WTC11 (cell line): ENCODE results near the gene CCR6. TPM values are rescaled to one million over a fixed set of nuclear protein-coding genes. Genes with fewer than 3 reads are reported as not detected.
"Not testable (repeated sequence)": the region's sequence is repeated elsewhere in the genome, so short reads cannot be mapped to it uniquely, and the experiment has no call there.

Source experiments
- ATAC-seq: fragments of 200-7000 bp; cut with Tn5 transposase; 2 replicates; pipeline ENCODE4 v1.10.0; 2021; ENCODE audit warnings: mild to moderate bottlenecking, moderate library complexity
- CTCF ChIA-PET: fragments of 300-600 bp; sonication (Branson Sonifier 250); formaldehyde crosslinking; loops from one replicate; lab custom pipeline; 2021; ENCODE audit warnings: antibody characterized with exemption; lab: Charles Lee
- POLR2A ChIA-PET: fragments of 350-600 bp; sonication (Branson Sonifier 250); formaldehyde crosslinking; loops from one replicate; lab custom pipeline; 2021; ENCODE audit warnings: antibody characterized with exemption; lab: Charles Lee
- DNase-seq: peaks from one replicate; pipeline ENCODE4 v3.0.0; 2021; ENCODE audit warnings: low spot score
- H3K27ac Mint-ChIP-seq: 2 replicates; pipeline ENCODE4 v1.8.0; 2021; ENCODE audit warnings: mixed read lengths
- H3K27me3 Mint-ChIP-seq: 2 replicates; pipeline ENCODE4 v1.8.0; 2021; ENCODE audit warnings: low read depth, mild to moderate bottlenecking, moderate library complexity, mixed read lengths
- H3K36me3 Mint-ChIP-seq: 2 replicates; pipeline ENCODE4 v1.8.0; 2021; ENCODE audit warnings: mixed read lengths
- H3K4me1 Mint-ChIP-seq: 2 replicates; pipeline ENCODE4 v1.8.0; 2022; ENCODE audit warnings: mixed read lengths
- H3K4me3 Mint-ChIP-seq: 2 replicates; pipeline ENCODE4 v1.8.0; 2021; ENCODE audit warnings: mild to moderate bottlenecking, moderate library complexity, mixed read lengths
- H3K9me3 Mint-ChIP-seq: 2 replicates; pipeline ENCODE4 v1.8.0; 2021; ENCODE audit warnings: mixed read lengths
- total RNA-seq: library from RNA; stranded (reverse); gene quantifications from 3 replicates; pipeline ENCODE4 v1.2.3, GENCODE V29; 2021

Gene CCR6
- total RNA-seq, 1 experiment from 2014 or later, result not detected

GRCh38 chr6:167187275-167187674, 64.4 kb downstream of the CCR6 start:
- H3K36me3 Mint-ChIP-seq, ATAC-seq, H3K4me1 Mint-ChIP-seq, POLR2A ChIA-PET, CTCF ChIA-PET, H3K27ac Mint-ChIP-seq, H3K4me3 Mint-ChIP-seq, DNase-seq, H3K27me3 Mint-ChIP-seq: not testable (repeated sequence)
- peaks cover 18% of the 10 kb centered on the region for H3K9me3 Mint-ChIP-seq

Other genes starting within 250 kb of the CCR6 start
- 35.6 to 44.3 TPM (median 41.9 TPM) in 3 replicates for gene RNASET2, start 166.5 kb upstream of the CCR6 start, total RNA-seq
- 23.4 to 25.6 TPM (median 25.1 TPM) in 3 replicates for gene CEP43, start 123.7 kb upstream of the CCR6 start, total RNA-seq
- not detected in 3 replicates for gene GPR31, start 34.9 kb downstream of the CCR6 start, total RNA-seq
- 0.70 to 3.1 TPM (median 1.8 TPM) in 3 replicates for gene UNC93A, start 168.2 kb downstream of the CCR6 start, total RNA-seq
- gene TTLL2, start 202.0 kb downstream of the CCR6 start, total RNA-seq, result not detected in 3 replicates